A549 (cell line): Measurements from ENCODE around the gene SZT2.
"Not testable (repeated sequence)": the region's sequence is repeated elsewhere in the genome, so short reads cannot be mapped to it uniquely, and the experiment has no call there.

Experiments
- ELK1 ChIP-seq: fragments of 150-350 bp; IDR thresholded peaks from 2 replicates; pipeline ENCODE4 v1.6.1; 2014; ENCODE audit warnings: low read depth, mild to moderate bottlenecking, low read length
- POLR2A ChIP-seq: IDR thresholded peaks from 2 replicates; pipeline ENCODE4 v1.6.1; 2012; ENCODE audit warnings: mild to moderate bottlenecking, low read length
- POLR2AphosphoS2 ChIP-seq: conservative IDR thresholded peaks from 2 replicates; pipeline ENCODE4 v1.6.1; 2012; ENCODE audit warnings: low read length, improper control_type of control experiment, inconsistent platforms
- RARB ChIP-seq: fragments of 250-450 bp; sonication (Bioruptor Pico); IDR thresholded peaks from 2 replicates; pipeline ENCODE4 v1.8.0; 2021; ENCODE audit warnings: mild to moderate bottlenecking, moderate library complexity
- TF ChIP-seq, protein P1 (sequence below): fragments of >200 bp; sonication (Bioruptor Twin); formaldehyde crosslinking; IDR thresholded peaks from 3 replicates; pipeline ENCODE4 v1.5.1; 2016

DNA sequence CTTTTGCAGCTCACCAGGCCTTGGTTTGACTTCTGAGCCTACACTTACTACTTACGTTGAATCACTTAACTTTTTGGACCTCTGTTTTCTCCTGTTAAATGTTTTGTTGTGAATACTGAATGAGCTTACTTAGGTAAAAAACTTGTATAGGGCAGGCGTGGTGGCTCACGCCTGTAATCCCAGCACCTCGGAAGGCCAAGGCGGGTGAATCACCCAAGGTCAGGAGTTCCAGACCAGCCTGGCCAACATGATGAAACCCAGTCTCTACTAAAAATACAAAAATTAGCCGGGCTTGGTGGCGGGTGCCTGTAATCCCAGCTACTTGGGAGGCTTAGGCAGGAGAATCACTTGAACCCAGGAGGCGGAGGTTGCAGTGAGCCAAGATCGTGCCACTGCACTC lies 10.7 kb downstream of the SZT2 start:
- TF ChIP-seq, protein P1, sequence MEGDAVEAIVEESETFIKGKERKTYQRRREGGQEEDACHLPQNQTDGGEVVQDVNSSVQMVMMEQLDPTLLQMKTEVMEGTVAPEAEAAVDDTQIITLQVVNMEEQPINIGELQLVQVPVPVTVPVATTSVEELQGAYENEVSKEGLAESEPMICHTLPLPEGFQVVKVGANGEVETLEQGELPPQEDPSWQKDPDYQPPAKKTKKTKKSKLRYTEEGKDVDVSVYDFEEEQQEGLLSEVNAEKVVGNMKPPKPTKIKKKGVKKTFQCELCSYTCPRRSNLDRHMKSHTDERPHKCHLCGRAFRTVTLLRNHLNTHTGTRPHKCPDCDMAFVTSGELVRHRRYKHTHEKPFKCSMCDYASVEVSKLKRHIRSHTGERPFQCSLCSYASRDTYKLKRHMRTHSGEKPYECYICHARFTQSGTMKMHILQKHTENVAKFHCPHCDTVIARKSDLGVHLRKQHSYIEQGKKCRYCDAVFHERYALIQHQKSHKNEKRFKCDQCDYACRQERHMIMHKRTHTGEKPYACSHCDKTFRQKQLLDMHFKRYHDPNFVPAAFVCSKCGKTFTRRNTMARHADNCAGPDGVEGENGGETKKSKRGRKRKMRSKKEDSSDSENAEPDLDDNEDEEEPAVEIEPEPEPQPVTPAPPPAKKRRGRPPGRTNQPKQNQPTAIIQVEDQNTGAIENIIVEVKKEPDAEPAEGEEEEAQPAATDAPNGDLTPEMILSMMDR, result not testable (repeated sequence)
- TF ChIP-seq RARB (CRISPR knock-in tag); POLR2AphosphoS2; ELK1; POLR2A: not testable (repeated sequence)
